ENCODE measurements around the gene PARD3. TPM values are rescaled to one million over a fixed set of nuclear protein-coding genes. Genes with fewer than 3 reads are reported as not detected.

Gene PARD3
- total RNA-seq, 2 donors from 2014 or later, result 31.6 to 41.6 TPM

GRCh38 chr10:34520510-34520909 is 294.6 kb downstream of the PARD3 start:
- H3K9me3 ChIP-seq, result no peaks in the 10 kb centered on the region
- H3K4me1 ChIP-seq, result no peaks in the 10 kb centered on the region
- H3K27ac ChIP-seq, result no peak overlapping the region
- no peaks in the 10 kb centered on the region for H3K36me3 ChIP-seq
- no peaks in the 10 kb centered on the region for H3K27me3 ChIP-seq
- TF ChIP-seq CTCF (IDR thresholded peaks at IDR 0.05), result no peak
- H3K4me3 ChIP-seq, result no peak overlapping the region
- DNase-seq (ENCODE audit: low spot score), result no peak

- no peak for TF ChIP-seq CTCF (IDR thresholded peaks at IDR 0.05)
- H3K27me3 ChIP-seq, result no peaks in the 10 kb centered on the region
- no peaks in the 10 kb centered on the region for H3K36me3 ChIP-seq
Observed at GRCh38 chr10:34520084-34520483, 295.0 kb downstream of the PARD3 start.

GRCh38 chr10:34514290-34514689 is 300.8 kb downstream of the PARD3 start:
- no peak for TF ChIP-seq CTCF (IDR thresholded peaks at IDR 0.05)
- DNase-seq (ENCODE audit: low spot score), result no peak

More at GRCh38 chr10:34520084-34520483, 295.0 kb downstream of the PARD3 start:
- Histone ChIP-seq H3K9me3 (no peaks in the 10 kb centered on the region), H3K4me3 (no peak overlapping the region), H3K4me1 (no peaks in the 10 kb centered on the region), H3K27ac (no peak overlapping the region)
- DNase-seq (ENCODE audit: low spot score), result no peak

GRCh38 chr10:34513636-34514035 is 301.5 kb downstream of the PARD3 start:
- Histone ChIP-seq H3K9me3 (no peaks in the 10 kb centered on the region), H3K4me3 (no peak overlapping the region), H3K36me3 (no peaks in the 10 kb centered on the region), H3K27ac (no peak overlapping the region), H3K4me1 (no peaks in the 10 kb centered on the region), H3K27me3 (no peaks in the 10 kb centered on the region)
- no peak for DNase-seq (ENCODE audit: low spot score)
- no peak for TF ChIP-seq CTCF (IDR thresholded peaks at IDR 0.05)

More at GRCh38 chr10:34514290-34514689, 300.8 kb downstream of the PARD3 start:
- no peaks in the 10 kb centered on the region for H3K36me3 ChIP-seq
- no peak overlapping the region for H3K4me3 ChIP-seq
- no peaks in the 10 kb centered on the region for H3K9me3 ChIP-seq
- no peaks in the 10 kb centered on the region for H3K27me3 ChIP-seq
- H3K4me1 ChIP-seq, result no peaks in the 10 kb centered on the region
- no peak overlapping the region for H3K27ac ChIP-seq

- no peaks in the 10 kb centered on the region for H3K9me3 ChIP-seq
- no peaks in the 10 kb centered on the region for H3K27me3 ChIP-seq
- no peak for DNase-seq (ENCODE audit: low spot score)
- peaks cover 0 to 7% of the 10 kb centered on the region in 2 donors for H3K4me1 ChIP-seq
- no peak overlapping the region for H3K27ac ChIP-seq
- H3K4me3 ChIP-seq, result no peak overlapping the region
- no peaks in the 10 kb centered on the region for H3K36me3 ChIP-seq
- no peak for TF ChIP-seq CTCF (IDR thresholded peaks at IDR 0.05)
Observed at GRCh38 chr10:34507217-34507616, 307.9 kb downstream of the PARD3 start.

DNA sequence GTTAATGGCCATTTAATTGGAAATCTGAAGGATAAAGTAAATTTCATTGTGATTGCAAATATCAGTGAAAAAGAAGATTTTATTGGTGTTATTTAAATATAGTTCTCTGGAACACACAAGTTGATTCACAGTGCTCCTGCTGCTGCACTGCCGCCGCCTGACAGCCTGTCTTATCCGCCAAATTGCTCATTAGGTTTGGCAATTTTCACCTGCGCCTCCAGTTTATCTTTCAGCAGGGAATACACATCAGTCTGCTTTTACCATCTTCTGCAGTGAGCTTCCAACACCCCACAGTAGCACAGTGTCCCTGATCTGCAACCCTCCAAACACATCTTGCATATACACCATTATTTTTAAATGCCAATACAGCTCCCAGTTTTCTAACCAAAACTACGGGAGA is 308.3 kb downstream of the PARD3 start:
- Histone ChIP-seq H3K4me3 (no peak overlapping the region), H3K9me3 (no peaks in the 10 kb centered on the region), H3K27ac (no peak overlapping the region), H3K4me1 (peaks cover 0 to 7% of the 10 kb centered on the region in 2 donors), H3K27me3 (no peaks in the 10 kb centered on the region), H3K36me3 (no peaks in the 10 kb centered on the region)
- DNase-seq (ENCODE audit: low spot score), result no peak
- no peak for TF ChIP-seq CTCF (IDR thresholded peaks at IDR 0.05)
